Right lobe of liver (tissue), 4 donors: ENCODE measurements around the gene HS3ST3B1.

ENCODE experiments used
- CTCF ChIP-seq, 4 donors: fragments of 200-600 bp in 3 of 4; fragments of 450-650 bp in 1 of 4; IDR thresholded peaks; one replicate each; pipeline versions ENCODE4 v1.5.1 to v1.8.0; 2016 to 2022; ENCODE audit warnings: antibody characterized with exemption in 4 of 4, mild to moderate bottlenecking in 2 of 4
- POLR2A ChIP-seq: fragments of 450-650 bp; IDR thresholded peaks from one replicate; pipeline ENCODE4 v1.6.1; 2017; ENCODE audit warnings: antibody characterized with exemption, mild to moderate bottlenecking
- donor health status: DM: no; HTN: no; CAD: no.
- donor health status: DM: no; HTN: no; CAD: no.
- donor health status: DM: no; HTN: yes; CAD: no.

- no peak for TF ChIP-seq CTCF (IDR thresholded peaks at IDR 0.05)
- TF ChIP-seq POLR2A: no peak
Measured at GRCh38 chr17:14311981-14312380, 11.1 kb downstream of the HS3ST3B1 start.
